Ascending aorta (tissue), 2 donors: ENCODE data around the gene TRPM3. TPM values are rescaled to one million over a fixed set of nuclear protein-coding genes. Genes with fewer than 3 reads are reported as not detected.

Experiments
- DNase-seq, 2 donors: peaks; one replicate each; pipeline ENCODE4 v3.0.0-alpha.2; 2019; ENCODE audit warnings: low spot score in 2 of 2
- H3K27ac ChIP-seq, 2 donors: fragments of 200-600 bp; sonication (generic); one replicate each; pipeline ENCODE4 v1.5.1; 2016 to 2017; ENCODE audit warnings: mild to moderate bottlenecking in 1 of 2
- H3K27me3 ChIP-seq: fragments of 200-600 bp; sonication (generic); one replicate; pipeline ENCODE4 v1.5.1; 2017
- H3K36me3 ChIP-seq, 2 donors: fragments of 200-600 bp; sonication (generic); one replicate each; pipeline ENCODE4 v1.5.1; 2016
- H3K4me1 ChIP-seq, 2 donors: fragments of 200-600 bp; sonication (generic); one replicate each; pipeline ENCODE4 v1.5.1; 2016 to 2017; ENCODE audit warnings: mild to moderate bottlenecking in 1 of 2
- H3K4me3 ChIP-seq, 2 donors: fragments of 200-600 bp; sonication (generic); one replicate each; pipeline ENCODE4 v1.5.1; 2016 to 2017; ENCODE audit warnings: mild to moderate bottlenecking in 1 of 2
- H3K9me3 ChIP-seq, 2 donors: fragments of 200-600 bp; sonication (generic); one replicate each; pipeline ENCODE4 v1.5.1; 2016
- intact Hi-C: fragments of 100-400 bp; cut with DNase I; formaldehyde crosslinking; loops from one replicate; pipeline ENCODE4 v1.15.1; 2023
- total RNA-seq: library from RNA; depleted of rRNA; stranded (reverse); fragments of >200 nt; gene quantifications from one replicate; pipeline ENCODE4 v1.1.0, GENCODE V29; 2016
- TF ChIP-seq, protein P1 (sequence below), 3 experiments: fragments of 200-600 bp in 2 of 3; fragments of 450-650 bp in 1 of 3; sonication (generic) in 2 of 3; IDR thresholded peaks; one replicate each; pipeline ENCODE4 v1.5.1; 2016 to 2019; ENCODE audit warnings: antibody characterized with exemption in 3 of 3, mild to moderate bottlenecking in 1 of 3, moderate library complexity in 1 of 3

The TRPM3 gene
- 3.3 TPM for total RNA-seq

DNA sequence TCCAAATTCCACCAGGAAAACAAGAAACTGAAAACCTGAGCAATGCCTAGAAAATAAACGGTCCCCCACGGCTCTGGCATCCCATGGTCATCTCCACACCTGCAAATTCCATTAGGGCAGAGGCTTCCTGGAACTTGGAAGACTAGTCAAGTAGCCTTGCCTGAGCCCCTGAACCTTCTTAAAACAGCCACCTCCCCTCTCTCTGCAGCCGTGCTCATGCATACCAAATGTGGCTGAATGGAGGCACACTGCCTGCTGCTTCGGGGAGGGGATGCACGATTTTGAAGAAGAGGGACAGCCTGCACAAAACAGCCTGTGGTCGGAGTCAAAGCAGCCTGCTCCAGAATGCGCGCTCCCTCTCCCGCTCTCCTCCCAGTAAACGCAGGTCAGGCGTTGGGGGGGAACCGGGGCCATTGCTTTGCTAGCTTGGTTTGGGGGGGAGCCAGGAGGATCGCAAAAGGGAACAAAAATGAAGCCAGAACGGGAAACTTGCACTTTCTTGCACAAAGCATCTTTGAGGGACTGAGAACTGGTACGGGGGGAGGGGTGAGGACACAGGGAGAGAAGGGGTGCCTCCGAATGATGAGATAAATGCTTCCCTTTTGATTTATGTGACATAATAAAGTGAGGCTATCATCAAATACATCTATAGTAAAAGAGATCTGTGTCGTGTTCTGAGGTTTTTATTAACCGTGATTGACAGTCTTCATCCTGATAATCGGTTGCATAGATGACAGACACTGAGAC is at the start of gene TRPM3:
TRPM3 (minus strand) TSS at position 347 of the 747 bp plus-strand sequence; CDS start at position 80, 267 bp downstream.
- Histone ChIP-seq H3K4me1 (no peaks in the 10 kb centered on the region), H3K27me3 (no peaks in the 10 kb centered on the region), H3K27ac (no peak within 1 kb of the TSS), H3K4me3 (peak within 1 kb of the TSS in 1 of 2 donors; percentile 28), H3K36me3 (no peaks in the 10 kb centered on the region), H3K9me3 (no peaks in the 10 kb centered on the region)
- TF ChIP-seq, protein P1, sequence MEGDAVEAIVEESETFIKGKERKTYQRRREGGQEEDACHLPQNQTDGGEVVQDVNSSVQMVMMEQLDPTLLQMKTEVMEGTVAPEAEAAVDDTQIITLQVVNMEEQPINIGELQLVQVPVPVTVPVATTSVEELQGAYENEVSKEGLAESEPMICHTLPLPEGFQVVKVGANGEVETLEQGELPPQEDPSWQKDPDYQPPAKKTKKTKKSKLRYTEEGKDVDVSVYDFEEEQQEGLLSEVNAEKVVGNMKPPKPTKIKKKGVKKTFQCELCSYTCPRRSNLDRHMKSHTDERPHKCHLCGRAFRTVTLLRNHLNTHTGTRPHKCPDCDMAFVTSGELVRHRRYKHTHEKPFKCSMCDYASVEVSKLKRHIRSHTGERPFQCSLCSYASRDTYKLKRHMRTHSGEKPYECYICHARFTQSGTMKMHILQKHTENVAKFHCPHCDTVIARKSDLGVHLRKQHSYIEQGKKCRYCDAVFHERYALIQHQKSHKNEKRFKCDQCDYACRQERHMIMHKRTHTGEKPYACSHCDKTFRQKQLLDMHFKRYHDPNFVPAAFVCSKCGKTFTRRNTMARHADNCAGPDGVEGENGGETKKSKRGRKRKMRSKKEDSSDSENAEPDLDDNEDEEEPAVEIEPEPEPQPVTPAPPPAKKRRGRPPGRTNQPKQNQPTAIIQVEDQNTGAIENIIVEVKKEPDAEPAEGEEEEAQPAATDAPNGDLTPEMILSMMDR (IDR thresholded peaks at IDR 0.05): no peak
- DNase-seq: no peak
- intact Hi-C loops: no loop called here

GRCh38 chr9:71168418-71168817 is 47.0 kb upstream of the TRPM3 start:
- DNase-seq: no peak
- H3K36me3 ChIP-seq: no peaks in the 10 kb centered on the region
- H3K27ac ChIP-seq: no peak overlapping the region
- H3K4me1 ChIP-seq: no peaks in the 10 kb centered on the region
- no peak overlapping the region for H3K4me3 ChIP-seq
- no peaks in the 10 kb centered on the region for H3K27me3 ChIP-seq
- intact Hi-C loops: no loop called here
- H3K9me3 ChIP-seq: no peaks in the 10 kb centered on the region
- TF ChIP-seq, protein P1 (IDR thresholded peaks at IDR 0.05): no peak

GRCh38 chr9:71162126-71162525 is 40.7 kb upstream of the TRPM3 start:
- H3K27me3 ChIP-seq: no peaks in the 10 kb centered on the region
- no peak overlapping the region for H3K4me3 ChIP-seq
- no peak overlapping the region for H3K27ac ChIP-seq
- no peak for DNase-seq
- intact Hi-C loops: no loop called here
- no peaks in the 10 kb centered on the region for H3K36me3 ChIP-seq
- H3K9me3 ChIP-seq: no peaks in the 10 kb centered on the region
- no peaks in the 10 kb centered on the region for H3K4me1 ChIP-seq
- TF ChIP-seq, protein P1 (IDR thresholded peaks at IDR 0.05): no peak

DNA sequence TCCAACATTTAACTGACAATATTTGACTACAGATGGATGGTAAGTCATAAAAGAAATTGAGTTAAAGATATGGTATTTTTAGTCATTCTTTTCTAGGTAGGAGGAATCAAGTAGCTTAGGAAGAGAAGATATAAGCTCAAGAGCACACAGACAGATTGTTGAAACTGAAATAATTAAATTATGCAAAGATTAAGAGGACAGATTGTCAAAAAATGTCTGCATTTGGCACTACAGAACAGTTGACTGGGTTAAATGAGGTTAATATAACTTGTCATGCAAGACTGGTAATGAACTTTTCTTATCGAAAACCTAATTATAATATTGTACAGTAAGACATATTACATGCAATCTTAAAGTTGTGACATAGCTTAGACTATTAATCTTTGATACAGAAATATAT is 36.3 kb upstream of the TRPM3 start:
- Histone ChIP-seq H3K9me3 (no peaks in the 10 kb centered on the region), H3K27ac (no peak overlapping the region), H3K4me1 (no peaks in the 10 kb centered on the region), H3K36me3 (no peaks in the 10 kb centered on the region), H3K4me3 (no peak overlapping the region), H3K27me3 (no peaks in the 10 kb centered on the region)
- TF ChIP-seq, protein P1 (IDR thresholded peaks at IDR 0.05): no peak
- intact Hi-C loops: no loop called here
- no peak for DNase-seq

DNA sequence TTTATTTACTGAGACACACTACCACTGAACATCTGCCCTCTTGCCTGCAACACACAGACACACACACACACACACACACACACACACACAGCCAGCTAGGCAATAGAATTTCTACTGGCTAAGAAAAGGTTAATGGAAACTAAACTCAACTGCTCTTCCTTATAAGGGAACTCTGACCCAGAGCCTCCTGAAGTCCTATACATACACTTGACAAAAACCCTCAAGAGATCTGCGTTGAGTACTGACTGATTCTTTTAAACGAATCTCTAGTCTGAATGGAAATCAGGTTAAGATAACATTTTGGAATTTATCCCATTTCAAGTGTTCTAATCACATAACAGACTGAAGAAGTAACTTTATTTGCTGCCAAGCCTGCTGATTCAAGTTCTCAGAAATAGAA is 25.9 kb upstream of the TRPM3 start:
- TF ChIP-seq, protein P1 (IDR thresholded peaks at IDR 0.05): no peak
- Histone ChIP-seq H3K4me1 (no peaks in the 10 kb centered on the region), H3K27me3 (no peaks in the 10 kb centered on the region), H3K9me3 (peaks cover 0 to 3% of the 10 kb centered on the region in 2 donors), H3K27ac (no peak overlapping the region), H3K36me3 (no peaks in the 10 kb centered on the region), H3K4me3 (no peak overlapping the region)
- intact Hi-C loops: no loop called here
- DNase-seq: no peak
